Measurements from ENCODE around the gene ALOX15.

DNA sequence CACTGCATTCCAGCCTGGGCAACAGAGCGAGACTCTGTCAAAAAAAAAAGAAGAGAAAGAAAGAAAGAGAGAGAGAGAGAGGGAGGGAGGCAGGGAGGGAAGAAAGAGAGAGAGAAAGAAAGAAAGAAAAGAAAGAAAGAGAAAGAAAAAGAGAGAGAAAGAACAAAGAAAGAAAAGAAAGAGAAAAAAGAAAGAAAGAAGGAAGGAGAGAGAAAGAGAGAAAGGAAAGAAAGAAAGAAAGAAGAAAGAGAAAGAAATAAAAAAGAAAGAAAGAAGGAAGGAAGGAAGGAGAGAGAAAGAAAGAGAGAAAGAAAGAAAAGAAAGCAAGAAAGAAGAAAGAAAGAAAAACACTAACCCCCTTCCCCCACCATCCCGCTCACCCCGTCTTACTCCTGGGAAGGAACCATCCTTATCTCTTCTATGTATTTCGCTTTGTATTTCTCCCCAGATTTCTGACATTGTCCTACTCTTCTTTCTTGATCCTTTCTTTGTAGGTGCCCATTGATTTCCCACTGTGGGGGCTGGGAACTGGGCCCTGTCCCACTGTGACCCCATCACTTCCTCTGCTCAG lies 20.9 kb downstream of the ALOX15 start:
- TF ChIP-seq, protein P1, sequence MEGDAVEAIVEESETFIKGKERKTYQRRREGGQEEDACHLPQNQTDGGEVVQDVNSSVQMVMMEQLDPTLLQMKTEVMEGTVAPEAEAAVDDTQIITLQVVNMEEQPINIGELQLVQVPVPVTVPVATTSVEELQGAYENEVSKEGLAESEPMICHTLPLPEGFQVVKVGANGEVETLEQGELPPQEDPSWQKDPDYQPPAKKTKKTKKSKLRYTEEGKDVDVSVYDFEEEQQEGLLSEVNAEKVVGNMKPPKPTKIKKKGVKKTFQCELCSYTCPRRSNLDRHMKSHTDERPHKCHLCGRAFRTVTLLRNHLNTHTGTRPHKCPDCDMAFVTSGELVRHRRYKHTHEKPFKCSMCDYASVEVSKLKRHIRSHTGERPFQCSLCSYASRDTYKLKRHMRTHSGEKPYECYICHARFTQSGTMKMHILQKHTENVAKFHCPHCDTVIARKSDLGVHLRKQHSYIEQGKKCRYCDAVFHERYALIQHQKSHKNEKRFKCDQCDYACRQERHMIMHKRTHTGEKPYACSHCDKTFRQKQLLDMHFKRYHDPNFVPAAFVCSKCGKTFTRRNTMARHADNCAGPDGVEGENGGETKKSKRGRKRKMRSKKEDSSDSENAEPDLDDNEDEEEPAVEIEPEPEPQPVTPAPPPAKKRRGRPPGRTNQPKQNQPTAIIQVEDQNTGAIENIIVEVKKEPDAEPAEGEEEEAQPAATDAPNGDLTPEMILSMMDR (IDR thresholded peaks at IDR 0.05): no peak
- TF ChIP-seq POLR2A (IDR thresholded peaks at IDR 0.05): no peak
